HepG2 (cell line): ENCODE data around the gene MMP27. TPM values are rescaled to one million over a fixed set of nuclear protein-coding genes. Genes with fewer than 3 reads are reported as not detected.

ENCODE experiments used
- ATAC-seq: fragments of 200-7000 bp; cut with Tn5 transposase; 3 replicates; pipeline ENCODE4 v1.9.1; 2020; ENCODE audit warnings: mild to moderate bottlenecking, moderate library complexity
- BruUV-seq: library from RNA; stranded (reverse); fragments of 400-500 nt; replicated peaks from 2 replicates; lab custom pipeline; 2021; lab: Mats Ljungman, UMichigan
- CTCF ChIA-PET: fragments of 300-600 bp; formaldehyde crosslinking; extraction: SDS; loops from one replicate; lab custom pipeline; 2021; ENCODE audit warnings: low total read pairs, inconsistent platforms, low intra/inter-chr PET ratio; lab: Yijun Ruan, JAX
- POLR2A ChIA-PET: fragments of 350-600 bp; sonication (Branson Sonifier 250); formaldehyde crosslinking; loops from one replicate; lab custom pipeline; 2020; ENCODE audit warnings: antibody characterized with exemption, inconsistent platforms; lab: Yijun Ruan, JAX
- DNase-seq: peaks from one replicate; pipeline ENCODE4 v3.0.0-alpha.2; 2015; ENCODE audit warnings: low spot score
- FAIRE-seq: peaks from 3 replicates; lab custom pipeline; 2011; peaks lifted over from hg19 to GRCh38; lab: Jason Lieb, UNC
- H2AFZ ChIP-seq: one replicate; pipeline ENCODE4 v1.6.1; 2011; ENCODE audit warnings: low read length, inconsistent platforms
- H3K27ac ChIP-seq: fragments of 300-600 bp; 3 replicates; pipeline ENCODE4 v1.8.0; 2011; ENCODE audit warnings: mixed run types, mild to moderate bottlenecking, mixed read lengths, low read length, inconsistent platforms; ENCODE audit not compliant: insufficient read depth; ENCODE audit errors: extremely low read length
- H3K27me3 ChIP-seq, 2 experiments: fragments of 200-600 bp in 1 of 2; 2 replicates in 1 of 2; 3 replicates in 1 of 2; pipeline versions ENCODE4 v1.6.0 to v1.8.0; 2011; ENCODE audit warnings: low read length in 2 of 2, mild to moderate bottlenecking in 2 of 2, moderate library complexity in 2 of 2, inconsistent platforms in 1 of 2; ENCODE audit not compliant: insufficient read depth in 2 of 2, control insufficient read depth in 1 of 2
- H3K36me3 ChIP-seq, 2 experiments: fragments of 200-600 bp in 1 of 2; replicated peaks in 1 of 2; 2 replicates in 1 of 2; 3 replicates in 1 of 2; pipeline versions ENCODE4 v1.5.1 to v1.8.0; 2011; ENCODE audit warnings: low read length in 2 of 2, inconsistent platforms in 1 of 2; ENCODE audit not compliant: insufficient read depth in 2 of 2, control insufficient read depth in 1 of 2
- H3K4me1 ChIP-seq: 2 replicates; pipeline ENCODE4 v1.5.1; 2012; ENCODE audit warnings: low read length, inconsistent platforms; ENCODE audit not compliant: insufficient read depth
- H3K4me2 ChIP-seq: 2 replicates; pipeline ENCODE4 v1.6.0; 2011; ENCODE audit warnings: low read depth, low read length, inconsistent platforms
- H3K4me3 ChIP-seq, 3 experiments: fragments of 200-600 bp in 1 of 3; sonication (generic), shearing (Covaris generic) in 1 of 3; replicated peaks in 1 of 3; 2 replicates each; pipeline ENCODE4 v1.5.1; 2011 to 2016; ENCODE audit warnings: low read length in 3 of 3, inconsistent platforms in 2 of 3, low read depth in 2 of 3, mild to moderate bottlenecking in 2 of 3, control low read depth in 1 of 3, mixed read lengths in 1 of 3; ENCODE audit not compliant: insufficient read depth in 1 of 3
- H3K79me2 ChIP-seq: one replicate; pipeline ENCODE4 v1.6.1; 2011; ENCODE audit warnings: low read length, inconsistent platforms; ENCODE audit not compliant: insufficient read depth
- H3K9ac ChIP-seq: 2 replicates; pipeline ENCODE4 v1.6.0; 2011; ENCODE audit warnings: mild to moderate bottlenecking, low read depth, low read length, inconsistent platforms; ENCODE audit not compliant: insufficient read depth
- H3K9me3 ChIP-seq: 2 replicates; pipeline ENCODE4 v1.5.1; 2012; ENCODE audit warnings: mild to moderate bottlenecking, low read length
- H4K20me1 ChIP-seq: 2 replicates; pipeline ENCODE4 v1.6.0; 2011; ENCODE audit warnings: inconsistent platforms, mild to moderate bottlenecking, low read length, moderate library complexity; ENCODE audit not compliant: insufficient read depth
- ATF7 ChIP-seq, 2 experiments: fragments of 450-650 bp in 1 of 2; sonication (generic) in 1 of 2; formaldehyde crosslinking in 1 of 2; IDR thresholded peaks; 2 replicates each; pipeline versions ENCODE4 v1.4.0 to v1.6.1; 2016 to 2020; ENCODE audit warnings: antibody characterized with exemption in 1 of 2, mild to moderate bottlenecking in 1 of 2, missing genetic modification reagents in 1 of 2
- ATF7-NPFF ChIP-seq: sonication (generic); formaldehyde crosslinking; IDR thresholded peaks from 2 replicates; pipeline ENCODE4 v1.8.1; 2023; ENCODE audit warnings: mild to moderate bottlenecking, low read depth, missing genetic modification reagents, moderate library complexity
- CCAR2 ChIP-seq: fragments of 200-400 bp; formaldehyde crosslinking; optimal IDR thresholded peaks from 2 replicates; pipeline ENCODE3; 2018; ENCODE audit warnings: low read depth, mild to moderate bottlenecking, low read length, moderate library complexity
- ELF3 ChIP-seq: IDR thresholded peaks from 2 replicates; pipeline ENCODE4 v1.6.1; 2016; ENCODE audit warnings: missing genetic modification reagents, missing compliant biosample characterization
- ERF ChIP-seq: IDR thresholded peaks from 2 replicates; pipeline ENCODE4 v1.6.1; 2018; ENCODE audit warnings: missing biosample characterization, missing genetic modification reagents
- HOXA5 ChIP-seq: sonication (generic); formaldehyde crosslinking; IDR thresholded peaks from 2 replicates; pipeline ENCODE4 v1.4.0; 2020; ENCODE audit warnings: missing genetic modification reagents
- IRF2 ChIP-seq: IDR thresholded peaks from 2 replicates; pipeline ENCODE4 v1.6.1; 2018; ENCODE audit warnings: missing genetic modification reagents, missing compliant biosample characterization
- LCORL ChIP-seq, 2 experiments: fragments of 450-650 bp in 1 of 2; sonication (generic) in 1 of 2; formaldehyde crosslinking in 1 of 2; IDR thresholded peaks; 2 replicates each; pipeline versions ENCODE4 v1.5.0 to v1.6.1; 2017 to 2020; ENCODE audit warnings: antibody characterized with exemption in 1 of 2, missing genetic modification reagents in 1 of 2
- MZF1 ChIP-seq: sonication (generic); formaldehyde crosslinking; IDR thresholded peaks from 2 replicates; pipeline ENCODE4 v1.8.1; 2023; ENCODE audit warnings: mild to moderate bottlenecking, missing genetic modification reagents, borderline replicate concordance
- NR2F1 ChIP-seq, 2 experiments: fragments of 450-650 bp in 1 of 2; formaldehyde crosslinking in 1 of 2; IDR thresholded peaks; 2 replicates each; pipeline versions ENCODE4 v1.5.0 to v1.6.1; 2016 to 2020; ENCODE audit warnings: mild to moderate bottlenecking in 1 of 2, missing compliant biosample characterization in 1 of 2, missing genetic modification reagents in 1 of 2, moderate library complexity in 1 of 2
- ZNF337 ChIP-seq: sonication (generic); formaldehyde crosslinking; IDR thresholded peaks from 2 replicates; pipeline ENCODE4 v1.5.1; 2020; ENCODE audit warnings: missing genetic modification reagents, low read depth, mild to moderate bottlenecking, borderline replicate concordance
- ZNF713 ChIP-seq: sonication (generic); formaldehyde crosslinking; IDR thresholded peaks from 2 replicates; pipeline ENCODE4 v1.4.0; 2020; ENCODE audit warnings: mild to moderate bottlenecking, missing genetic modification reagents
- WGBS: methylation state at CpG from one replicate; pipeline ENCODE4 v1.1.6; 2017; ENCODE audit warnings: low lambda C conversion rate; 5-methylcytosine and 5-hydroxymethylcytosine counted together
- in situ Hi-C: cut with HindIII; loops from 2 replicates; pipeline ENCODE4 v1.10.0; 2017; ENCODE audit warnings: low pct_unique_long_range_greater_than_20kb; ENCODE audit not compliant: extremely low pct_ligation_motif_present
- intact Hi-C: fragments of 100-400 bp; cut with micrococcal nuclease; formaldehyde crosslinking; loops from one replicate; pipeline ENCODE4 v1.10.0; 2022; ENCODE audit not compliant: unreplicated experiment
- polyA plus RNA-seq, 8 experiments: library from polyadenylated mRNA; depleted of rRNA in 3 of 8; stranded (reverse) in 7 of 8; unstranded in 1 of 8; fragments of >200 nt; fragmentation: Illumina TruSeq in 4 of 8; extraction: Trizol in 4 of 8; gene quantifications; 2 replicates each; pipeline versions ENCODE4 v1.2.1 to v1.2.3, GENCODE V29; 2011 to 2016; ENCODE audit warnings: low read depth in 4 of 8, missing spikeins in 1 of 8, mixed read lengths in 1 of 8; ENCODE audit not compliant: insufficient read depth in 1 of 8
- total RNA-seq, 5 experiments: library from RNA; depleted of rRNA; stranded (reverse); fragments of >200 nt; fragmentation: Illumina TruSeq; extraction: Trizol; gene quantifications; 2 replicates each; pipeline ENCODE4 v1.2.3, GENCODE V29; 2016; ENCODE audit warnings: low read depth in 1 of 5
- TF ChIP-seq, protein P1 (sequence below): sonication (generic); formaldehyde crosslinking; IDR thresholded peaks from 2 replicates; pipeline ENCODE4 v1.4.0; 2020; ENCODE audit warnings: missing genetic modification reagents, mild to moderate bottlenecking, borderline replicate concordance
- TF ChIP-seq, protein P2 (sequence below): sonication (generic); formaldehyde crosslinking; IDR thresholded peaks from 2 replicates; pipeline ENCODE4 v1.9.0; 2022; ENCODE audit warnings: low read depth, missing genetic modification reagents

MMP27 gene
- total and polyA plus RNA-seq, 2 of the 13 experiments (the other 11 are each of a cell fraction or from before 2014, with no cell fraction given): not detected

DNA sequence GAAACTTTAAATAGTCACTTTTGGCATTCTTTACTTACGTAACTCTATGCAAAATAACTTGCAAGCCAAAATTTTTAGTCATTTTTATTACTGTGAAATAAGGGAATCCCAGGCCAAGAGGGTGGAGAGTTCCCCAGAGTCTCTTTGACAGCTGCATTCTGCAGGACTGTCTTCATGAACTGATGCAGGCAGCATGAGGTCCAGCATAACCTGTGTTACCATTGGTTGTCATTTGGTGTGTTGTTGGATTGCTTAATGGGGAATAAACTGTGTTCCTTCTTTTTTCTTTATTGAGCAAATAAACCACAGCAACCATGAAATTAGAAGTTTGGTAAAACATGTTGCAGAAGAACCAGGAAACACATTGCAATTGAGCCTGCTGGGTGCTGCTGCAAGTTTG, 24.6 kb downstream of the MMP27 start:
- no peaks in the 10 kb centered on the region for H3K27me3 ChIP-seq
- intact Hi-C loops: no loop called here
- H4K20me1 ChIP-seq: no peaks in the 10 kb centered on the region
- no peak for FAIRE-seq
- no peak overlapping the region for H3K4me2 ChIP-seq
- 44% methylated on average over 1 of the region's 1 CpG for WGBS
- no peak overlapping the region for H3K9ac ChIP-seq
- POLR2A ChIA-PET: no interaction called here
- H2AFZ ChIP-seq: no peak overlapping the region
- in situ Hi-C loops: no loop called here
- no peaks in the 10 kb centered on the region for H3K4me1 ChIP-seq
- no peaks in the 10 kb centered on the region for H3K36me3 ChIP-seq
- CTCF ChIA-PET: no interaction called here
- no peaks in the 10 kb centered on the region for H3K9me3 ChIP-seq
- BruUV-seq: no TSS peak
- DNase-seq: no peak
- no peak overlapping the region for H3K27ac ChIP-seq
- no peak overlapping the region for H3K4me3 ChIP-seq
- no peak for ATAC-seq
- TF ChIP-seq LCORL (IDR thresholded peaks at IDR 0.05) (no peak), LCORL (CRISPR knock-in tag; IDR thresholded peaks at IDR 0.05) (no peak), HOXA5 (CRISPR knock-in tag) (no peak), ZNF713 (CRISPR knock-in tag) (no peak), CCAR2 (no peak), NR2F1 (CRISPR knock-in tag; IDR thresholded peaks at IDR 0.05) (no peak), IRF2 (CRISPR knock-in tag) (no peak), MZF1 (CRISPR knock-in tag) (no peak), ATF7-NPFF (CRISPR knock-in tag) (no peak), ELF3 (CRISPR knock-in tag) (no peak), ERF (CRISPR knock-in tag) (no peak), ATF7 (IDR thresholded peaks at IDR 0.05) (no peak), ATF7 (CRISPR knock-in tag; IDR thresholded peaks at IDR 0.05) (no peak), ZNF337 (CRISPR knock-in tag) (no peak)
- TF ChIP-seq, protein P1, sequence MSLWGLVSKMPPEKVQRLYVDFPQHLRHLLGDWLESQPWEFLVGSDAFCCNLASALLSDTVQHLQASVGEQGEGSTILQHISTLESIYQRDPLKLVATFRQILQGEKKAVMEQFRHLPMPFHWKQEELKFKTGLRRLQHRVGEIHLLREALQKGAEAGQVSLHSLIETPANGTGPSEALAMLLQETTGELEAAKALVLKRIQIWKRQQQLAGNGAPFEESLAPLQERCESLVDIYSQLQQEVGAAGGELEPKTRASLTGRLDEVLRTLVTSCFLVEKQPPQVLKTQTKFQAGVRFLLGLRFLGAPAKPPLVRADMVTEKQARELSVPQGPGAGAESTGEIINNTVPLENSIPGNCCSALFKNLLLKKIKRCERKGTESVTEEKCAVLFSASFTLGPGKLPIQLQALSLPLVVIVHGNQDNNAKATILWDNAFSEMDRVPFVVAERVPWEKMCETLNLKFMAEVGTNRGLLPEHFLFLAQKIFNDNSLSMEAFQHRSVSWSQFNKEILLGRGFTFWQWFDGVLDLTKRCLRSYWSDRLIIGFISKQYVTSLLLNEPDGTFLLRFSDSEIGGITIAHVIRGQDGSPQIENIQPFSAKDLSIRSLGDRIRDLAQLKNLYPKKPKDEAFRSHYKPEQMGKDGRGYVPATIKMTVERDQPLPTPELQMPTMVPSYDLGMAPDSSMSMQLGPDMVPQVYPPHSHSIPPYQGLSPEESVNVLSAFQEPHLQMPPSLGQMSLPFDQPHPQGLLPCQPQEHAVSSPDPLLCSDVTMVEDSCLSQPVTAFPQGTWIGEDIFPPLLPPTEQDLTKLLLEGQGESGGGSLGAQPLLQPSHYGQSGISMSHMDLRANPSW (CRISPR knock-in tag): no peak
- TF ChIP-seq, protein P2, sequence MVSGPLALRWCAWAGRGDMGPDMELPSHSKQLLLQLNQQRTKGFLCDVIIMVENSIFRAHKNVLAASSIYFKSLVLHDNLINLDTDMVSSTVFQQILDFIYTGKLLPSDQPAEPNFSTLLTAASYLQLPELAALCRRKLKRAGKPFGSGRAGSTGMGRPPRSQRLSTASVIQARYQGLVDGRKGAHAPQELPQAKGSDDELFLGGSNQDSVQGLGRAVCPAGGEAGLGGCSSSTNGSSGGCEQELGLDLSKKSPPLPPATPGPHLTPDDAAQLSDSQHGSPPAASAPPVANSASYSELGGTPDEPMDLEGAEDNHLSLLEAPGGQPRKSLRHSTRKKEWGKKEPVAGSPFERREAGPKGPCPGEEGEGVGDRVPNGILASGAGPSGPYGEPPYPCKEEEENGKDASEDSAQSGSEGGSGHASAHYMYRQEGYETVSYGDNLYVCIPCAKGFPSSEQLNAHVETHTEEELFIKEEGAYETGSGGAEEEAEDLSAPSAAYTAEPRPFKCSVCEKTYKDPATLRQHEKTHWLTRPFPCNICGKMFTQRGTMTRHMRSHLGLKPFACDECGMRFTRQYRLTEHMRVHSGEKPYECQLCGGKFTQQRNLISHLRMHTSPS: no peak
- H3K79me2 ChIP-seq: no peaks in the 10 kb centered on the region
